HG03196 (cell line): ENCODE results near the gene SLC7A8.
A peak's percentile ranks its signal among the peaks of the same experiment; 100 is the strongest.

ENCODE experiments used
- ATAC-seq: cut with Tn5 transposase; IDR thresholded peaks from one replicate; pipeline ENCODE4 v1.9.1; 2021; ENCODE audit not compliant: unreplicated experiment

The SLC7A8 gene

DNA sequence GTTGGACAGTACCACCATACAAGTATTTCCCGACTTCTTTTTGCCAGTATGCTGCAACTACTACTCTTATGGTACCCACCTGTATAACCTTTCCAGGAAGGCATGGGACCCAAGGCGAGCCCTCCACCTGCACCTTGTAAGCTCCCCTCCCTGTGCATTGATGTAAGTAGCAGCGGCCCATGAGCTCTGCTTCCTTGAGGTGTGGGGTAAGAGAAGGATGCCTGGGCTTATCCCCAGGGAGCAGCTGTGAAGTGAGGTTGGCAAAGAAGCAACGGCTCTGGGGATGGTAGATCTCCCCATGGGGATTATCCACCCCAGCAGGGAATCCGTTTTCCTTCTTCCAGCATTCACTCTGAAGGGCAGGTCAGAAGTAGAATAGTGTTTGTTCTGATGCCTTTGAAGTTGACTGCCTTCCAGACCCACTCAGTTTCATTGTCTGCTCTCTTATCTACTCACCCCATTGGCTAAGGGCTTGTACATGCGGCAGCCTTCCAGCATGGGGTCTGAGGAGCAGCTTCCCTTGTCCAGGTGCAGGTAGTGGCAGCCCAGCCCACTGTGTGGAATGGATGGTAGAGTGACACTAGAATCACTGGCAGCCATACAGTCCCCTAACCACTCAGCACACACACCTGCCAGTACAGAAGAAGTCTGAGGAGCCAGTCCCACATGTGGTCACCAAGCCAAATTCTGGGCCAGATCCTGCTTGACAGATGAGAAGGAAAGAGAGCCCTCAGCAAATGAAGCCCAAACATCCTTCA lies 82.1 kb downstream of the SLC7A8 start:
- ATAC-seq, result no peak

DNA sequence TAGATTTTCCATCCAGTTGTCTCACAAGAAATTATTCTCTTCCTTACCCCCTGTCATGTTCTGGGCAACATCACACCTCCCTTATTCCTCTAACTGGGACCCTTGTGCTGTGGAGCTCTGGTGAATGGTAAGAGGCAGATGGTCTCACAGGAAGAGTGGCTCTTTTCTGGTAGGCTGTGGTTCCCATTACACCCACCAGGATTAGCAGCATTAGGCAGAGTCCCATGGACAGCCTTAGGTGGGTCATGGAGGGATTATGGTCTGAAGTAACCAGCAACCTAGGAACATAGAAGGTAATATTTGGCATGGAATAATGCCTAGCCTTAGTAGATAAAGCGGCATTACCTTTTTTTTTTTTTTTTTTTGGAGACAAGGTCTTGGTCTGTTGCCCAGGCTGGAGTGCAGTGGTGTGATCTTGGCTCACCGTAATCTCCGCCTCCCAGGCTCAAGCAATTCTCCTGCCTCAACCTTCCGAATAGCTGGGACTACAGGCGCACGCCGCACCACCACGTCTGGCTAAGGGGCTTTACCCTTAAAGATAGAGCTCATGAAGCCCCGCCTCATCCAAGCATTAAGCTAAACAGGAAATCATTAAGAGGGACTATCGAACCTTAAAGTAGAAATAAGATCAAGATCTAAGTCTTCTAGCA lies 84.1 kb downstream of the SLC7A8 start:
- no peak for ATAC-seq

DNA sequence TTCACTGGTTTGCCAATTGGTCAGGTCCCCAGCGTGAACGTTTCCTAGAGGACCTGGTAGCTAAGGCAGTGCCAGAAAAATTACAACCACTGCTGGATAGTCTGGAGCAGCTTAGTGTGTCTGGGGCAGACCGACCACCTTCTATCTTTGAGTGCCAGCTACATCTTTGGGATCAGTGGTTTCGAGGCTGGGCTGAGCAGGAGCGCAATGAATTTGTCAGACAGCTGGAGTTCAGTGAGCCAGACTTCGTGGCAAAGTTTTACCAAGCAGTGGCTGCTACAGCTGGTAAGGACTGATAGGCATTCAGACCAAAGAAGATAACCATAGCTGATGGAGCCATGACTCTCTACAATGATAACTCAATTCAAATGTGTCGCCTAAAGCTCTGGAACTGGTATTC lies 85.7 kb downstream of the SLC7A8 start:
- ATAC-seq, result no peak

DNA sequence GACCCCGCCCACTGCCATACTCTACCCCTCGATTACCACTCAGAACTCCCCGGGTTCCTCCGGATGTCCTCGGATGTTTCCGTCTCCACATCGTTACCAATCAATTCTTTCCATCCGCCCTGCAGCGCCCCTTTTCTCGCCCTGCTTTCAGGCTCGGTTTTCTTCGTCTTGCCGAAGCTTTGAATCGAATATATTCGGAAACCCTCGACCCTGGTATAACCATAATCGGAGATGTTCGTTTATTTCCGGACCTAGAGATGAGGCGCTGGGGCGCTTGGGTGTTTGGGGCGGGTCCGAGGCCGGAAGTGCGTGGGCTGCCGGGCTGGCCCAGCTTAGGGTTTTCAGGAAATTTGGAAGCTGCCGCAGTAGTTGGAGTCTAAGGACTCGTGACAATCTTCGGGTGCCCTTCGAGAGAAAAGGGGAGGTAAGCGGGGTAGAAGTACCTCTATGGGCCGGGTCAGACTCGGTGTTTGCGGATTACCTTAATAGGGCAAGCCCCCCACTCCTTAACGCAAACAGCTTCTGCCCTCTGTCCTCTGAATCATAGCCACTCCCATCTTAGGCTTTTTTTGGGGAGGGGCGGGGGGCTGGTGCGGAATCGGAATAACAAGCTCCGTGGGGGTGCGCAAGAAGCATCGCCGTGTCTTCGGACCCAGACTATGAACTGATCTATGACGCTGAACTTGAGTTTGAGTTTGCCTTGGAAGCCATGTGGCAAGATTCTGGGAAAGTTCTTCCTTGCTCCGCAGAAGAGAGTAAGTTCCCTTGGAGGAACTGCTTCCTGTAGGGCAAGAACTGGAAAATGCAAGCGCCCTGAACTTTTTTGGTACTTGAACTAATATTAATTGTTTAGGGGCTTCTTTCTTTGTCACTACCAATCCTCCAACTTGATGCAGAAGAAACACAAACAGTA lies 88.0 kb downstream of the SLC7A8 start, which contains the start of gene C14orf119:
Gene C14orf119 (plus strand): TSS at position 310 of the 913 bp plus-strand sequence. CDS start 2,154 bp downstream, outside the sequence.
- peak; percentile 84 for ATAC-seq

DNA sequence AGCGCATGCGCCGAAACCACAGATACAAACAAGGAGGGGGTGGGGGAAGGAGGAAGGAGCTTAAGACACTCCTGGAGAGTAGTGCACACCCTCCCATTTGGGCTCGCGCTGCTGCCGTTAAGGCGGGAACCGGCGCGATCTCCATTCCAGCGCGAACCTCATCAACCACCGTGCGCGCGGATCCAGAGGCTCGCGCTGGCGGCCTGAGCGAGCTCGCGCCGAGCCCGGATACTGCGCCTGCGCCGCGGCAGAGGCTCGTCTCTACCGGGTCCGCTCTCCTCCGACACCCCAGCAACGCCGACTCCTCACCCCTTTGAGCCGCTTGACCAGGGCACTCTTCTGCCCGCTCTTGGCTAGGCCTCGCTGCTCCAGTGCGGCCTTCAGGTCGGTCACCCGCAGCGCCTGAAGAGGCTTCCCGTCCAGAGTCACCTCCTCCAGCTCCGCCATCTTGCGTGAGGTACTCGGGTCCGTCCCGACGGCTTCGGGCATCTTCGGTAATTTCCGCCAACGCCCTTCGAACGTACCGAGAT lies 88.7 kb downstream of the SLC7A8 start, which contains the start of gene ACIN1:
Gene ACIN1 (minus strand): TSS at position 471 of the 530 bp plus-strand sequence. CDS start 24 bp downstream, at position 447.
- peak; percentile 40 for ATAC-seq

DNA sequence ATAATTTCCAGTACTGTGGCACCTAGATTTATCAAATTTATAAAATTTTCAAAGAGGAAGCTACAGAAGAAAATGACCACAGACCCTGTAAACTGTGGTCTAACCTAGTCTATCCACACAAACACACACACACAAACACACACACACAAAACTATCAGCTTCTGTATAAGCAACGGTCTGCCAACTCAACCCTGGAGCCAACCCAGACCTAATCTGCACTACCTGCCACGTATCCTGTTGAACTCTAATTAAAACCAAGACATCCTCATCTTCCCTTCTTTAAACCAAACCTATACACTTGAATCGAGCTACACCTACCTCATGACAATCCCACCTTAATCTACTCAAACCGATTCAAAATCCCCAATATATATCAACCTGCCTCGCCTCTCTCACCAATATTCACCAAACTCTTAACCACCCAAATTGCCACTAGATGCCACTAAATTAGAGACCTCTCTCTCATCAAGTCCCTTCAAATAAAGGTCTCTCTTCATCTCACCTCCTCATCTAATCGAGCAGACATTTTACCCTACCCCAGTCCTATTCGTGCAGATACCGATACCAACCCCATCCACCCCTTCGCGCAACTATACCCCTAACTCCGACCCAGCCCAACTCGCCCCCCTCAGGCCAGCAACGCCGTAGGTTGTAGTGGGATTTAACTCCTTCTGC lies 89.3 kb downstream of the SLC7A8 start:
- no peak for ATAC-seq

DNA sequence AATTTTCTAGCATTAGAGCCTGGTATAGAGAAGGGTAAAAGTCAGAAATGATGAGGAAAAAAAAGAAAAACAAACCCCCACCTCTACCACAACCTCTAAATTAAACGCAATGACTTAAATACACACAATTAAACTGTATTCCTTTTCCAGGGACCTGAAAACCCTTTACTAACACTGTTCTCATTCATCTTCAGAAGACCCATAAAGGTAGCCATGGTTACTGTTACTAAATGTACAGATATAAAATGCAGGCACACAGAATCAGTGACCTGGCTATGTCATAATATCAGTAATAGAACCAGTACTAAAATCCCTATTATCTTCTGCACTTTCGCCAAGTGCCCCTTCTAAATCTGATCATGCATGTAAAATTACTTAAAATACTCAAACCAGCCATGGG lies 89.9 kb downstream of the SLC7A8 start:
- no peak for ATAC-seq

DNA sequence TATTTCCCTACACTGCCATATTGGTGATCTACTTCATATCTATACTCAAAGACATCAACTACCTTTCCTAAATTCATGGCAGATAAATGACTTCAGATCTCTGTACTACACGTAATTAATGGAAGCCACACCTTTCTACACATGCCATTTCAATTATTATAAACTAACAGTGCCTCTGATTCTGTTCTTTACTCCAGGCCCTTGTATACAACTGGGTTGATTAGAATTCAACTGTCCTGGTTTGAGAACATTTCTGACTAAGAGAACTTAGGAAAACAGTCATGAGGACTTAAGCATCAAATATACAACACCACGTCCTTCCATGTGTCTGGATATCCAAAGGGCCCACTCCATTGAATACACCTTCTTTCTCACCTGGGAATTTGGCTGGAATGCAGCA lies 90.4 kb downstream of the SLC7A8 start:
- no peak for ATAC-seq

DNA sequence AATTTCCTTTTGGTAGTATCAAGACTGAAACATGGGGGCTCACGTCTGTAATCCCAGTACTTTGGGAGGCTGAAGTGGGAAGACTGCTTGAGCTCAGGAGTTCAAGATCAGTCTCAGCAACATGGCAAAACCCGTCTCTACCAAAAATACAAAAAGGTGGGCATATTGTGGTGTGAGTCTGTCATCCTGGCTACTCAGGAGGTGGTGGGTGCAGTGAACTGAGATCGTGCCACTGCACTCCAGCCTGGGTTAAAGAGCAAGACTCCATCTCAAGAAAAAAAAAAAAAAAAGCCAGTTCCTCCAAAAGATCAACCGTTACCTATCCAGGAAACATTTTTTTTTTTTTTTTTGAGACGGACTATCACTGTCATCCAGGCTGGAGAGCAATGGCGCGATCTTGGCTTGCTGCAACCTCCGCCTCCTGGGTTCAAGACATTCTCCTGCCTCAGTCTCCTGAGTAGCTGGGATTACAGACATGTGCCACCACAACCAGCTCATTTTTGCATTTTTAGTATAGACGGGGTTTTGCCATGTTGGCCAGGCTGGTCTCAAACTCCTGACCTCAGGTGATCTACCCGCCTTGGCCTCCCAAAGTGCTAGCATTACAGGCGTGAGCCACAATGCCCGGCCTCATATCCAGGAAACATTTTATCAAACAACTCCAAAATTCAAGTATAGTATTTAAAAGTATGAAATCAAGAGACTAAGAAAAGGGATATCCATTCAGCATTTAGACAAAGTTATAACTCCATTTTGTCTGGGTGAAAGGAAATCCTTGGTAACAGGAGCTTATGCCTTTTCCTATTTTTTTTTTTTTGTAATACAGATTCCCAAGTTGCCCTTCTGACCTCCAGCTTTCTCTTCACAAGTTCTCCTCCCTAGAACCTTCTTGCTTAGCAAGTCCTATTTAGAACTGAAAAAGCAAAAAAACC lies 91.9 kb downstream of the SLC7A8 start:
- no peak for ATAC-seq

DNA sequence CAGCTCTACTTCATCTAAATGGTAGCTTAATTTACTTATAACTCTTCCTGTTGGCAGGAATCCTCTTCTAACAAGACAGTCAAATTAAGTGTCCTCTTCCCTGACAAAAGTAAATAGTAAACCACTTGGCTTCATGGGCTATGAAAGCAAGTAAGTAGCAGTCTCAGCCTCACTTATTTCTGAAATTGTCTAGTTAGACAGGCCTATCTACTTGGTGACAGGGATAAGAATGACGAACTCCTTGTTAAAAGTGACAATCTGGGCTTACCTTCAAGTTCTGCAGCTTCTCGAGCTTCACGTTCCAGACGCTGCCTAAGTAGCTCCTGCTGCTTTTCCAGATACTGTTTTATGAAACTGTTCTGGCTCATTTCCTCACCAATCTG lies 93.2 kb downstream of the SLC7A8 start:
- no peak for ATAC-seq

DNA sequence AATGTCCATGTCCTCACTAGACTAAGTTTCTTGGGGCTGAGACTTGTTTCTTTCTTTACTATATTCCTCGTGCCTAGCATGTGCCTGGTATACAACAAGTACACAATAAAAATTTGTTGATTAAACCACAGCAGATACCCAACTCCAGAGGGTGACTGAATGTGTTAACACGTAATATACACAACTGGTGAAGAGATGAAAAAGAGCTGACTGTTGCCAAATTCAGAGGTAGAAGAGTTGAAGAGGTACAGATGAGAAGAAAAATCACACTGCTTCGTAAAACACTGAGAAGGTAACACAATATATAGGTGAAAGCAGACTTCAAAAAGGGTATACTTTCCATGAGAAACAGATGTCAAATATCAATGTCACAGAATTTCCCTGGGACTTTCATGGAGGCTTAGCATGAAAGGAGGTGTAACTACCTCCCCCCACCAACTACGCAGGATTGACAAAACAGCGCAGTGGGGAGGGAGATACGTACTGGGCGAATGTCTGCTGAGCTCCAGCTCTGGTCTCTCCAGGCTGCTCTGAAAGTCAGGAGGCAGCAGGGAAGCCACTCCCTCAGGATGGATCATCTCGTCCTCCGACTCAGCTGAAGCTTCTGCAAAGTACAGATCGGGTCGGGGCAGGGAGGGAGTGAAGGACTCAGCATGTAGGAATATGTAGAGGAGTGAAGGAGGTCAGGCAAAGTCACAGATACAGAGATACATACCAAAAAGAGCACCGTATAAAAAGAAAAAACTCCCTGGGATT lies 93.8 kb downstream of the SLC7A8 start:
- no peak for ATAC-seq

DNA sequence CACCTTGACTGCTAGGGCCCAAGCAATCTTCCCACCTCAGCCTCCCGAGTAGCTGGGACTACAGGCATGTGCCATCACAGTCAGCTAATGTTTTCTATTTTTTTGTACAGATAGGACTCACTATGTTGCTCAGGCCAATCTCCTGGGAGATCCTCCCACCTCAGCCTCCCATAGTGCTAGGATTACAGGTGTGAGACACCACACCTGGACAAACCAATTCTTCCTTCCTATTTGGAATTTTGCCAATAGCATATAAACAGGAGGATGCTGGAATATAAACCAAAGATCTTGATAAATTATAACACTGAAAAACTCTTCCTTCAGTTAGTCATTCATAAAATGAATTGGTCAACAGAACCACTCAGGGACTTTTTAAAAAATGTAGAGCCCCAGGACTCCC lies 96.9 kb downstream of the SLC7A8 start:
- no peak for ATAC-seq

DNA sequence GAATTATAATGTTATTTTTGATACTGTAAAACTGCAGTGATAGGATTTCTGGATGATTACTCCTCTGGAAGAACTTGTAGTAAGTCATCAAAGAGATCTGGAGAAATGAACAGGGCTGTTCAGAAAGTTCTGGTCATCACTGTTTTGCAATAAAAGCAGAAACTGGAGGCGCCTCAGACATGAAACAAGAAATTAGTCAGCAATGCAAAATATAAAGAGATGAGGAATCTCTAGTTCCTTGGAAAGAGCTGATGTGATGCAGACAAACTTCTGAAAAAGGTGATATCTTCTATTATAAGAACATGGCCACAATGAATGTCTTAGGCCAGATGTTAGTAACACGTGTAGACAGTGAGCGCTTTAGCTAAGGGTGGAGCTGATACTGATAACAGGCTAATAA lies 98.0 kb downstream of the SLC7A8 start:
- no peak for ATAC-seq

DNA sequence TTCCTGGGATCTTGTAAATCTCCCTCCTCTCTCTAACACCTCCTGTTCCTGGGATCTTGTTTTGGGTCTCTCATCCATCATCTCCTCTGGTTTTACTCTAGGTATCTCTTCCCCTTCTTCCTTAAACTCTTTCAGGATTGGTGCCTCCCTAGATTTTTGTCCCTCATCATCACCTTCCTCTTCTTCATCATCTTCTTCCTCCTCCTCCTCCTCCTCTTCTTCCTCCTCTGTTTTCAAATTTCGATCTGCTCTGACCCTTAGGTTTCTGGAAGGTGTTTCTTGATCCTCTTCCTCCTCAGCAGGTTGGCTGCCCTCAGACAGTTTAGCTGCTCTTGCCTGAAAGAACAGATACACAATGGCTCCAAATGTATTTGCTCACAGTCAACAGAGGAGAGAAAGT lies 103.0 kb downstream of the SLC7A8 start:
- no peak for ATAC-seq

DNA sequence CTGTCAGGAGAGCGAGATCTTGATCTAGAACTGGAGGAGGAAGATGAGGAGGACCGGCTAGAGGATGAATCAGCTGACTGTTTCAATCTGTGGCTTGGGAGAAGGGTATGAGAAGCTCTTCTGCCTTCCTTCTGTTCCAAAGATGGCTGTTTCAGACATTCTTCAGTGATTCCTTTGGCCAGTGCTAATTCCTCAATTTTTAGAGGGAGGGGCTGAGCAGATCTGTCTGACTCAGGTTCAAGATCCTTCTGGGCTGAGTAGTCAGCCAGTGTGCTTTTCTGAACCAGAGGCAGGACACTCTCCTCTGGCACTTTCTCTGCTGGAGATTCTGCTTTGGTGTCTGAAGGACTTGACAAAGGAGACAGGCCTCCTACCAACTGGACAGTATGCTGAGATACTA lies 103.7 kb downstream of the SLC7A8 start:
- no peak for ATAC-seq

DNA sequence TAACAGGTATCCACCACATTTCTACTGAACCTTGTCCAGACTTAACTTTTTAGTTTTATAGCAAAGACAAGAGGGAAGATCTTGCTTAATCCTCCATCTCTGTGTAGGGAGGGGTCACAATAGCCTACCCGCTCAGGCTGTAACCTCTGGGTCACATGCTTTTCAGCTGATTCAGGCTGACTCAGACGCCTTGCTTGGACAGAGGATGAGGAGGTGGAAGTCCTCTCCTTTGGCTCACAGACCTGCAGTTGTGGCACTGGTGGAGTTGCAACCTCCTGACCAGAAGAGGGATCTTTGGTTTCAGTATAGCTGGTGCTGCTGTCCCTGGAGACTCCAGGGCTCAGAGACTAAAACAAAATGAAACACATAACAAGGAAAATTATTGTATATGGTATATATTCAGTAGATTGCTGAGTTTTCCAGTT lies 104.8 kb downstream of the SLC7A8 start:
- no peak for ATAC-seq

DNA sequence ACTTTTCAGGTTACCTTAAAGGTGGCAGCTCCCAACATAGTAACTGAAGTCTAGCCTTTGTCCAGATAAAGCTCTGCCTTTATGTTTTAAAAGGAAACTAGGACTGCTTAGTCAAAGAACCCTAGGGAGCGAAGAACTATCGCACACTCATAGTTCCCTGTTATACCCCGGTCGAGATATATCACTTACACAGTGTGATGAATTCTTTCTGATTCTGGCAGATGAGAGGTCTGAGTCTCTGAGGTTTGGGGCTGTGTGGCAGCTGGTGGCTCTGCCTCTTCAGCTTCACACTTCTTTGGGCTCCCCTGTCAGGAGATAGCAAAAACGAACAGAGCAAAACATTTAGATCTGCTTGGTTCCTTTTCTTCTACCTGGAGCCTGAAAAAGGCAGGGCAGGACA lies 105.5 kb downstream of the SLC7A8 start:
- no peak for ATAC-seq

DNA sequence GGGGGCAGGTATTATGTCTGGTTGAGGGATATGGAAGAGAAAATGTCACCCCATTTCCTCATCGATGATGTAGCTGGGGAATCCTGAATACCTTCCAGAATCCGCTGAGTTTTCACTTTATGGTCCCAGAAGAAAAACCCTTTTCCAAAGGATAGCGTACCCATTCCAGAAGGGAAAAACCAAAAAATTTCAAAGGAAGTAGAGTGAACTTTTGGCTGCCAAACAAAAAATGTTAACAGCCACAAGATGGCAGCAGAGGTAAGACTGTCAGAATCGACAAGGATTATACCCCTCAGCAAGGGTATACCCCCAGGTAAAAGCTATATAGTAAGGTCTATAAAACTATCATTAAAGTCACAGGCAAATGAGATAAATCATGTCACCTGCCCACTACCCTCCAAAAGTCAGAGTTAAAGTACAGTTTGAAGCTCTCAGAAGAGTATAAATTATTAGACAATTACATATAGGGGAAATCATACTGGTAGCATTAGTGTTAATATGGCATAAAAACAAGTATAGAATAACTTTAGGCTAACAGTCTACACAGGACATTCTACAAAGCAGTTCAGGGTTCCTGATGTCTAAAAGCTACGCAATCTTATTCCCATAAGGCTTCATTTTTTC lies 106.6 kb downstream of the SLC7A8 start:
- ATAC-seq, result no peak
